ENCODE measurements around the gene SUMF1. TPM values are rescaled to one million over a fixed set of nuclear protein-coding genes. Genes with fewer than 3 reads are reported as not detected.

Gene SUMF1
- total and polyA plus RNA-seq, 3 donors from 2014 or later: 18.8 to 42.6 (median 27.6) TPM

DNA sequence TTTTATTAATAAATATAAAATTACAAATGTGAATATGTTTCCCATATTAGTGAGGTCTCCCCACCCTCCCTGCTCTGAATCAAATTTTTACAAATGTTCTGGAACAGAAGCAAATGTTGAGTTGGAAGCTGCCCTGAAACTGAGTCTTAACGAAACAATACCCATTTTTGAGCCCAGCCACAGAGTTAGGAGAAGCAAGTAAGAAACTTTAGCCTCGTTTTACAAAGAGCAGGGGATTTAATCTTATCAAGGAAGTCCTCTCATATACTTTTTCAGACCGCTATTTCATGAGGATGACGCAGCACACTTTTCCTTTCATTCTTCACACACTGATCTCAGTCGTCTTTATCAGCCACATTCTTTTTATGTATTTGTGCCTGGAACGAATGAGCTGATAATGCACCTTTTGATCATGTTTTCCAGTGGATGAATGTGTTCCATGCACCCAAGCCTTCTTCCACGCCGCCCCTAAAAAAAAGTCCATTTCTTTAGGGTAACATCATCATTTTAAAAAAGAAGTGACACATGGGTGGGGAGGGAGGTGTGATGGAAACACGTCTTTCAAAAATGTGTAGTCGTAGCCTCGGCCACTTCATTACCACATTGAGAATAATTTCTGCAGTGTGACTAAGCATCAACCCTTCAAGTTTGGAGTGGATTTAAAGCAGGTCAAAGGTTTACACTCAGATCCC is 115.8 kb downstream of the SUMF1 start:
- TF ChIP-seq CTCF (IDR thresholded peaks at IDR 0.05) (no peak), POLR2A (IDR thresholded peaks at IDR 0.05) (no peak)
- intact Hi-C loops (cut with DNase I; ENCODE audit: low total_unique reads): loop anchor here (10.0 kb wide), 1 partner anchor 283 kb away; no protein-coding TSS in a partner anchor
- no peak for DNase-seq
- peak overlapping the region; percentile 2 to 75 for H3K27ac ChIP-seq
- no peaks in the 10 kb centered on the region for H3K9me3 ChIP-seq
- H3K4me3 ChIP-seq: peak overlapping the region; percentile 4 to 37
- H3K27me3 ChIP-seq: no peaks in the 10 kb centered on the region
- 36 to 42% methylated on average over 11 of the region's 11 CpGs for WGBS, 2 donors
- H3K36me3 ChIP-seq (ENCODE audit: low read depth, missing control alignments): no peaks in the 10 kb centered on the region
- H3K4me1 ChIP-seq: no peaks in the 10 kb centered on the region

DNA sequence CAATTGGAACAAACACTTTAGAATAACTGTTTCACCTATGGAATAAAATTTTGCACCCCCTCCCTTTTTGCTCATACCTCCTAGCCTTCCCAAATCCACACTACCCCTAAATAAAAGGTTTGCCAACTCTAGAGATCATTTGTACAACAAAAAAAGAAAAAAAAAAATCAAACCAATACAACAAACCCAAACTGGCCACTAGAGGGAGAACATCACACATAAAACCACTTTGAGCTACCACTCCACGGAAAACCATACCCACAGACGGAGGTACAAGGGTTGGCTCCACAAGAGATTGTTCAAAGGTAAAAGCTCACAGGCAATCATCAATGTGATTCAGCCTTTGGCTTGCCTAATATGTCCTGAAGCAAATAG is 116.3 kb downstream of the SUMF1 start:
- Histone ChIP-seq H3K27ac (peak overlapping the region; percentile 2 to 75), H3K4me3 (peak overlapping the region; percentile 4 to 37), H3K9me3 (no peaks in the 10 kb centered on the region), H3K36me3 (ENCODE audit: low read depth, missing control alignments) (no peaks in the 10 kb centered on the region), H3K27me3 (no peaks in the 10 kb centered on the region), H3K4me1 (no peaks in the 10 kb centered on the region)
- WGBS, 2 donors: 14 to 19% methylated on average over 2 of the region's 2 CpGs
- TF ChIP-seq CTCF (IDR thresholded peaks at IDR 0.05) (peak; percentile 78 to 88 (median 78)), POLR2A (IDR thresholded peaks at IDR 0.05) (no peak)
- intact Hi-C loops (cut with DNase I; ENCODE audit: low total_unique reads): loop anchor here (10.0 kb wide), 1 partner anchor 284 kb away; no protein-coding TSS in a partner anchor
- peak; percentile 77 for DNase-seq

DNA sequence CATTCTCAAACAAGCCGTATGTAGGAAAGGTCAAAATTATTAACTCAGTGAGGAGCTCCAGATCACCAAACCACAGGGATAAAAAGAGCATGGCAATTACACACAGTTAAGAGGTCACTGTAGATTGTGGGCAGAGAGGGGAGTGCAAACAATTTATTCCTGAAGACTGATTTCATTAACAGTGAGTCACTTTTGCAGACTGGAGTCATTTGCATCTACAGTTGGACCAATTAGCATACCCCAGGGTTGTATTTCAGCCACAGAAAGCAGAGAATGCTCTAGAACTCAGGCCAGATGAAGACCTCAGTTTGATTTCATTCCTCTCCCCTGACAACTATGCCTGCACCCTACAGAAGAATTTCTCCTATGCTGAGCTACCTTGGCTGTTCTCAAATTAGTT is 123.8 kb downstream of the SUMF1 start:
- Histone ChIP-seq H3K4me3 (no peak overlapping the region), H3K36me3 (ENCODE audit: low read depth, missing control alignments) (no peaks in the 10 kb centered on the region), H3K4me1 (peaks cover 32% of the 10 kb centered on the region), H3K9me3 (no peaks in the 10 kb centered on the region), H3K27me3 (no peaks in the 10 kb centered on the region), H3K27ac (no peak overlapping the region)
- no peak for DNase-seq
- intact Hi-C loops (cut with DNase I; ENCODE audit: low total_unique reads): no loop called here
- TF ChIP-seq POLR2A (IDR thresholded peaks at IDR 0.05): no peak
- no peak for TF ChIP-seq CTCF (IDR thresholded peaks at IDR 0.05)
- 64 to 79% methylated on average over 1 of the region's 1 CpG for WGBS, 2 donors

GRCh38 chr3:4341336-4341675 is 125.8 kb downstream of the SUMF1 start:
- Histone ChIP-seq H3K9me3 (no peaks in the 10 kb centered on the region), H3K4me1 (peaks cover 46% of the 10 kb centered on the region), H3K36me3 (ENCODE audit: low read depth, missing control alignments) (no peaks in the 10 kb centered on the region), H3K4me3 (no peak overlapping the region), H3K27me3 (no peaks in the 10 kb centered on the region), H3K27ac (peak overlapping the region; percentile 69 to 74)
- no peak for TF ChIP-seq CTCF (IDR thresholded peaks at IDR 0.05)
- TF ChIP-seq POLR2A (IDR thresholded peaks at IDR 0.05): no peak
- no peak for DNase-seq
- intact Hi-C loops (cut with DNase I; ENCODE audit: low total_unique reads): no loop called here
